Gastrocnemius medialis (tissue), 4 donors: ENCODE measurements around the gene GPBAR1. TPM values are rescaled to one million over a fixed set of nuclear protein-coding genes. Genes with fewer than 3 reads are reported as not detected.

ENCODE experiments used
- ATAC-seq, 2 donors: fragments of 150-250 bp; one replicate each; pipeline ENCODE4 v1.9.1; 2016
- DNase-seq, 2 donors: peaks; one replicate each; pipeline ENCODE4 v3.0.0-alpha.2; 2019
- H3K27ac ChIP-seq, 4 donors: fragments of 200-600 bp; sonication (generic); 1 replicate in 1 of 4; 2 replicates in 3 of 4; pipeline ENCODE4 v1.5.1; 2016 to 2018; ENCODE audit warnings: mild to moderate bottlenecking in 2 of 4, moderate library complexity in 1 of 4
- H3K27me3 ChIP-seq, 3 donors: fragments of 200-600 bp; sonication (generic) in 2 of 3; 1 replicate in 1 of 3; 2 replicates in 2 of 3; pipeline versions ENCODE4 v1.5.1 to v1.6.0; 2016 to 2019; ENCODE audit warnings: mild to moderate bottlenecking in 1 of 3, moderate library complexity in 1 of 3
- H3K36me3 ChIP-seq, 2 donors: fragments of 200-600 bp; sonication (generic) in 1 of 2; one replicate each; pipeline ENCODE4 v1.5.1; 2017 to 2018
- H3K4me1 ChIP-seq, 2 donors: fragments of 200-600 bp; sonication (generic) in 1 of 2; one replicate each; pipeline ENCODE4 v1.5.1; 2016 to 2017; ENCODE audit warnings: mild to moderate bottlenecking in 2 of 2
- H3K4me3 ChIP-seq, 4 donors: fragments of 200-600 bp; sonication (generic) in 3 of 4; 1 replicate in 1 of 4; 2 replicates in 3 of 4; pipeline ENCODE4 v1.5.1; 2016 to 2019; ENCODE audit warnings: mild to moderate bottlenecking in 2 of 4
- H3K9me3 ChIP-seq, 3 donors: fragments of 200-600 bp; sonication (generic) in 2 of 3; 1 replicate in 1 of 3; 2 replicates in 2 of 3; pipeline ENCODE4 v1.5.1; 2016 to 2019
- CTCF ChIP-seq, 5 experiments: fragments of 450-650 bp in 3 of 5; fragments of 200-600 bp in 2 of 5; sonication (generic) in 2 of 5; IDR thresholded peaks in 4 of 5; conservative IDR thresholded peaks in 1 of 5; 1 replicate in 4 of 5; 2 replicates in 1 of 5; pipeline ENCODE4 v1.5.1; 2016 to 2019; ENCODE audit warnings: antibody characterized with exemption in 5 of 5, mild to moderate bottlenecking in 3 of 5, moderate library complexity in 3 of 5
- POLR2A ChIP-seq, 2 donors: fragments of 450-650 bp; IDR thresholded peaks; one replicate each; pipeline ENCODE4 v1.6.1; 2017; ENCODE audit warnings: antibody characterized with exemption in 2 of 2, mild to moderate bottlenecking in 2 of 2, moderate library complexity in 2 of 2
- in situ Hi-C, 4 donors: fragments of 200-750 bp; cut with MboI; loops; one replicate each; pipeline versions ENCODE4 v1.15.0 to v1.8.0; 2017; ENCODE audit warnings: low sequenced_read_pairs in 4 of 4
- intact Hi-C: fragments of 100-400 bp; cut with DNase I; formaldehyde crosslinking; loops from one replicate; pipeline ENCODE4 v1.15.1; 2023; ENCODE audit warnings: low total_unique reads
- total RNA-seq, 4 donors: library from RNA; depleted of rRNA; stranded (reverse); fragments of >200 nt; gene quantifications; one replicate each; pipeline versions ENCODE4 v1.1.0 to v1.2.3, GENCODE V29; 2016

GPBAR1 gene
- total RNA-seq: under 1 TPM in 1 of 4 donors, not detected in 3; 0.93 TPM

- in situ Hi-C loops (loop anchor here in 1 of 4 donors (10.0 kb wide), 1 partner anchor 76 kb away; no protein-coding TSS in a partner anchor), intact Hi-C loops (no loop called here)
- Histone ChIP-seq H3K27me3 (no peaks in the 10 kb centered on the region), H3K27ac (peak within 1 kb of the TSS; percentile 75 to 83 (median 78)), H3K36me3 (peaks cover 0 to 36% of the 10 kb centered on the region in 2 donors), H3K4me1 (peaks cover 24 to 25% of the 10 kb centered on the region in 2 donors), H3K4me3 (no peak within 1 kb of the TSS), H3K9me3 (no peaks in the 10 kb centered on the region)
- ATAC-seq (no peak), DNase-seq (peak in 1 of 2 donors; percentile 33)
- TF ChIP-seq CTCF (IDR thresholded peaks at IDR 0.05 in 4 of 5, conservative IDR thresholded peaks at IDR 0.05 in 1 of 5): no peak
- no peak for TF ChIP-seq POLR2A (IDR thresholded peaks at IDR 0.05)
Observed at GRCh38 chr2:218260742-218261422, at the start of gene GPBAR1. TSS of gene GPBAR1 (plus strand) at chr2:218261015. CDS start at chr2:218262725, 1,710 bp downstream.

- H3K36me3 ChIP-seq: no peaks in the 10 kb centered on the region
- DNase-seq: no peak
- TF ChIP-seq POLR2A (IDR thresholded peaks at IDR 0.05): no peak
- no peak for TF ChIP-seq CTCF (IDR thresholded peaks at IDR 0.05 in 4 of 5, conservative IDR thresholded peaks at IDR 0.05 in 1 of 5)
- H3K9me3 ChIP-seq: no peaks in the 10 kb centered on the region
- intact Hi-C loops: no loop called here
- no peak for ATAC-seq
- peaks cover 11 to 22% of the 10 kb centered on the region in 2 donors for H3K4me1 ChIP-seq
- no peak overlapping the region for H3K4me3 ChIP-seq
- in situ Hi-C loops: no loop called here
- H3K27ac ChIP-seq: no peak overlapping the region
- no peaks in the 10 kb centered on the region for H3K27me3 ChIP-seq
Observed at GRCh38 chr2:218214116-218214515, 46.7 kb upstream of the GPBAR1 start.

GRCh38 chr2:218216336-218216673 lies 44.5 kb upstream of the GPBAR1 start:
- H3K4me3 ChIP-seq: peak overlapping the region; percentile 87 to 99 (median 94)
- no peak for TF ChIP-seq POLR2A (IDR thresholded peaks at IDR 0.05)
- no peak for TF ChIP-seq CTCF (IDR thresholded peaks at IDR 0.05 in 4 of 5, conservative IDR thresholded peaks at IDR 0.05 in 1 of 5)
- H3K27ac ChIP-seq: peak overlapping the region; percentile 96 to 99 (median 97)
- DNase-seq (peak in 1 of 2 donors; percentile 27), ATAC-seq (peak; percentile 3 to 5)
- H3K9me3 ChIP-seq: no peaks in the 10 kb centered on the region
- intact Hi-C loops (loop anchor here (2.0 to 5.0 kb wide), 4 partner anchors 30 to 351 kb away; partner anchors contain the start of genes CNOT9, CTDSP1 and USP37), in situ Hi-C loops (loop anchor here in 1 of 4 donors (5.0 kb wide), 1 partner anchor 51 kb away; no protein-coding TSS in a partner anchor)
- no peaks in the 10 kb centered on the region for H3K27me3 ChIP-seq
- H3K4me1 ChIP-seq: peaks cover 33 to 42% of the 10 kb centered on the region in 2 donors
- no peaks in the 10 kb centered on the region for H3K36me3 ChIP-seq

GRCh38 chr2:218216674-218217359 lies 44.0 kb upstream of the GPBAR1 start, which contains the start of gene ARPC2:
TSS of gene ARPC2 (plus strand) at chr2:218217189. CDS start at chr2:218217471, 282 bp downstream.
- ATAC-seq: peak; percentile 85 to 88
- intact Hi-C loops: loop anchor here (1.0 to 5.0 kb wide), 5 partner anchors 30 to 350 kb away; partner anchors contain the start of genes AAMP, CNOT9, CTDSP1 and PNKD
- Histone ChIP-seq H3K4me3 (peak within 1 kb of the TSS; percentile 87 to 99 (median 94)), H3K4me1 (peaks cover 38 to 47% of the 10 kb centered on the region in 2 donors), H3K36me3 (no peaks in the 10 kb centered on the region), H3K27ac (peak within 1 kb of the TSS; percentile 96 to 99 (median 97)), H3K27me3 (no peaks in the 10 kb centered on the region), H3K9me3 (no peaks in the 10 kb centered on the region)
- in situ Hi-C loops: loop anchor here in 1 of 4 donors (5.0 kb wide), 1 partner anchor 50 kb away; no protein-coding TSS in a partner anchor
- DNase-seq: peak; percentile 86 to 91
- TF ChIP-seq POLR2A (IDR thresholded peaks at IDR 0.05): peak; percentile 92
- TF ChIP-seq CTCF (IDR thresholded peaks at IDR 0.05 in 4 of 5, conservative IDR thresholded peaks at IDR 0.05 in 1 of 5): peak; percentile 9 to 46 (median 42)
